Activated effector memory CD4-positive, alpha-beta T cell treated with Interleukin-2 at 50 U/mL for 16 hours (primary cell): ENCODE measurements around the gene CACNA1A.
"Not testable (repeated sequence)": the region's sequence is repeated elsewhere in the genome, so short reads cannot be mapped to it uniquely, and the experiment has no call there.

Source experiments
- DNase-seq: peaks from one replicate; pipeline ENCODE4 v3.0.0-alpha.2; 2020

Gene CACNA1A

DNA sequence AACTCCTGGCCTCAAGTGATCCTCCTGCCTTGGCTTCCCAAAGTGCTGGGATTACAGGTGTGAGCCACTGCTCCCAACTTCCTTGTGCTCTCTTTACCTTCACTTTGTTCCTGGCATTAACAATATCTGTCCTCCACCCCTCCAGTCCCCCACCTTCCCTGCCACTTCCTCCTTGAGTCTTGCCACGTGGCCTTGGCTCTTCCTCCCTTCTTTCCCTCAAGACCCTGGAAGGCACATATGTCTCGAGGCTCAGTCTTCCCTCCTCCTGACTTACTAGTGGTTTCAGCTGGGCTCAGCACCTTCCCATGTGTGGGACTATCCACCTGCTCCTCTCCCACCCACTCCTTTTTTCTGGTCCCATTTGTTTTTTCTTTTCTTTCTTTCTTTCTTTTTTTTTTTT is 285.4 kb downstream of the CACNA1A start:
- DNase-seq = no peak

DNA sequence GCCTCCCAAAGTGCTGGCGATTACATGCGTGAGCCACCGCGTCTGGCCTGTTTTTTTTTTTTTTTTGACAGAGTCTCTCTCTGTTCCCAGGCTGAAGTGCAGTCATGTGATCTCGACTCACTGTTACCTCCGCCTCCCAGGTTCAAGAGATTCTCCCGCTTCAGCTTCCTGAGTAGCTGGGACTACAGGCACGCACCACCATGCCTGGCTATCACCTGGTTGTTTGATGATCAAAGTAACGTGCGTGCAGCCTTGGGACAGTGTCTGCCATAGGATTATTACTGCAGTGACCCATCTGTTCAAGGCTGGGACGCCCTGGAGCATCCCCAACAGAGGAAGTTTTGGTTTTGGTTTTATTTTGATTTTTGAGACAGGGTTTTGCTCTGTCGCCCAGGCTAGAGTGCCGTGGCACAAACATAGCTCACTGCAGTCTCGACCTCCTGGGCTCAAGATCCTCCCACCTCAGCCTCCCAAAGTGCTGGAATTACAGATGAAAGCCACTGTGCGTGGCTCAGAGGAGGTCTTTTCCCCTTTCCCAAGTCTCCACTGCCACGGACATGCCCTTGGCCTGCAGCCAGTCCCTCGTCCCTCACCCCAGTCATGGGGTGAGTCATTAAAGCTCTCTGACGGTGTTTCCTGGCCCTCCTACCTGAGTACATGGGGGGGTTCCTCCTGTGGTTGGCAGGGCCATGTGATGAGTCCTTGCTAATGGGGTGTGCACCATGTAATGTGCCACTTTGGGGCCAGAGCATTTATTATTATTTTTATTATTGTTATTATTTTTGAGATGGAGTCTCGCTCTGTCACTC is 290.5 kb downstream of the CACNA1A start:
- DNase-seq = peak; percentile 35

GRCh38 chr19:13214036-13214730 is 292.1 kb downstream of the CACNA1A start:
- no peak for DNase-seq

DNA sequence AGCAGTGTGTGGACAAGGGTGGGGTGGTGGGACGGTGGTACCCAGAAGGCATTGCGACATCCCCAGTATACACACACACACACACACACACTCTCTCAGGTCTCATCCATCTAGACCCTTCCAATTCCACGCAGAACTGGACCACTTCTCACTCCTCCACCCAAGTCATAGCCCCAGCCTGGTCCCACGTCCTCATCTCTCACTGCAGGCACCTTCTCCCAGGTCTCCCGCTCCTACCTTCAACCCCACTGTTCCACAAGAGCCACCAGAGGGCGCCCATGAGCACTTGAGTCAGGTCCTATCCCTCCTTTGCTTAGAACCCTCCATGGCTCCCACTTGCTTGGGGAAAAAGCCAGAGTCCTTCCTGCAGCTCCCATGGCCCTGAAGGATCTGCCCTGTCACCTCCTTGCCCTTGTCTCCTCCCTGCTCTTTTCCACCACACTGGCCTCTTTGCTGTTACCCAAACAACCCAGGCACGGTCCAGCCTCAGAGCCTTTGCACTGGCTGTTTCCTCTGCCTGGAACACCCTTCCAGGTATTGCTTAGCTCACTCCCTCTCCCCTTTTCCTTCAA is 293.4 kb downstream of the CACNA1A start:
- DNase-seq = peak; percentile 54

DNA sequence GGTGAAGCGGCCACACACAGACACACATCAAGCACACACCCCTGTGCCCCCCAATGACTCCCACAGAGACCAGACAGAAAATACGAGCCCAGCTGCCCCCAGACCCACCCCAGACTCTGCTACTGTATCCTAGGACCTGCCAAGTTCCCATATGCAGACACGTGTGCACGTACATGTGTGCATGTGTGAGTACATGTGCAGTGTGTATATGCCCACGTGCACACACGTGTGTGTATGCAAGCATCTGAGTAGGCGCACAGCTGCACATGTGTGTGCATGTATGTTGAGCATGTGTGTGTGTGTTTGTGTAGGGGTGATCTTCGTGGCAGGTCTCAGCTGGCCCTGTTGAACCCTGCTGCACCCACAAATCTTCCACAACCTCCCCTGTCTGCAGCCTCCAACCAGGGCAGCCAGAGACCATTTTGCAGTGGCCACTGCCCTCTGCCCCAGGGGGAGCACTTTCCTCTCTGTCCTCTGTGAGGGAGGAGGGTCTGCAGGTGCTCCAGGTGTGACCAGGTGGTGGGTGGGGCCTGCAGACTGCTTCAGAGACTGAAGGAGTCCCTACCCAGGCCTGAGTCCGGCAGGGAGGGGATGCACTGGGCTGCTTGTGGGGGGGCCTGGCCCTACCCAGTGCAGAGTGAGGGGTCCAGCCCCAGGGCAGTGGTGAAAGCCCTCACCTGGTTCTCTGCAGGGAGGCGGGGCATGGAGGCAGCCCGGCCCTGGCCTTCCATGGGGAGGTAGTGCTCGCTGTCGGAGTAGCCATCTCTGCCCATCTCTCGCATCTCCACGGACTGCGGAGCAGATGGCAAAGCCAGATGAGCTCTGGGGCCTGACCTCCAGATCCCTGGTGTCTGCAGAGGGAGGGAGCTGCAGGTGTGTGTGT is 294.6 kb downstream of the CACNA1A start:
- no peak for DNase-seq

DNA sequence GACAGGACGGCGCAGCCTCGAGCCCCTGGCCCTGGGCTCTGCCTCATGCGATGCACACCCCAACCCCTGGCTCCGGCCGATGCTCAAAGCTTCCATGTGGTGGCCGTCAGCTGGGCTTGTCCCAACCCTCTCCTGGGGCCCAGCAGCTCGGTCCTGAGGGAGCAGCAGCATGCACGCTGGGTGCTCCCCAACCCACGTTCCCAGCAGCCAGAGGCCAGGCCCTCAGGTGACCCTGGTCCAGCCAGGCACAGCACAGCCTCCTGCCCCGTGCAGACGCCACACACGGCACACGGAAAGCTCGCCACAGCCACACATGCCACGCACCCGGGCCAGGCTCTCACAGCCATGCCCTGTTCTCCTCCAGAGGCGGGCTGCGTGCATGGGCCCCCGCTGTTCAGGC is 295.3 kb downstream of the CACNA1A start:
- DNase-seq = no peak

DNA sequence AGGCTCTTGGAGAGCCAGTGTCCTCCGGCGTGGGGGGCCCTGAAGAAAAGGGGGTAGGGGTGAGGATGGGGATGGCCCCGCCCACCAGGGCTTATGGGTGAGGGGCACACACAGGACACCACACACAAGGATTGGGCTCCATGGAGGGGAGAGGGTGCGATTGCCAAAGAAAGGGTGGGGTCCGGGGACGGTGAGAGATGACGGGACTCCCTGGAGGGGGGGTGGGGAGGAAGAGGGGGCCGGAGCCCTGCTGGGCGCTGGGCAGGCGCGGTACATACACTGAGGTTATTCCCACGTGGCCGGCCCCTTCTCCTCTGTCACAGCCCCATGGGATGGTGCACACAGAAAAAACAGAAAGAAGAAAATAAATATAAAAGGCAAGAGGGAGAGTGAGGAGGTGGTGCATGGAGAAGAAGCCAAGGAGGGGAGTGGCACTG is 295.9 kb downstream of the CACNA1A start:
- no peak for DNase-seq

DNA sequence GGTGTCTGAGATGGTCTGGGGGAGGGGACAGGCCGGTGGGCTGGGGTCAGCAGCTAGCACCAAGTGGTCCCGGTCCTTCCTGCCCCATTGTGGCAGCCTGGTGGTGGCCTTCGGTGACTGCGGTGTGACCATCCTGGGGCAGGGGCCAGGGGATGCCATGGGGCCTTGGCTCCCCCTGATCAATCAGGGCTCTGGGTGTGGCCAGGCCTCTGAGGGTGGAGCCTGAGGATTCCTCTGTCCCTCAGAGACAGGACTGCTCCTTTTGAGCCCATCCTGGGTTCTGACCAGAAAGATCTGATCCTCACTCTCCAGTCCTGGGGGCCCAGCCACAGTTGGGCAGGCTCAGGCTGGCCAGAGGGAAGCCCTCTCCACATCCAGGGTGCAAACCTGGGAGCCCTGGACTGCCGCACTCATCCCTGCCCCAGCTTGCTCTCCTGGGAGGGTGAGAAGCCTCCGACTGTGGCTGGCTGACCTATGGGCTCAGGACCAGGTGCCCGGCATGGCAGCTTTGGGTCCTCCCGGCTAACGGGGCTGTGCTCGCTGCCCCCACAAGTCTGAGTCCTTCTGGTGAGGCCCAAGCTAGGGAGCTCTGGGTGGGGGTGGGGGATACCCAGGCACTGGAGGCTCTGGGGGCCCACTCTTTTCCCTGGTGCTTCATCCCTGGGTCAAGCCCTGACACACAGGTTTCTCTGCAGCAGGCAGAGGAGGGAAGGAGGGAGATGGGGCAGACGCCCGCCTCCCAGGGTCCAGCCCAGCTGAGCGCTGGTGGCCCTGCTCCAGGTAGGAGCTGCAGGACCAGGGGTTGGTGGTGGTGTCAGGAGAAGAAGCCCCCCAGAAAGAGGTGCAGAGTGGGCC is 296.6 kb downstream of the CACNA1A start:
- no peak for DNase-seq

DNA sequence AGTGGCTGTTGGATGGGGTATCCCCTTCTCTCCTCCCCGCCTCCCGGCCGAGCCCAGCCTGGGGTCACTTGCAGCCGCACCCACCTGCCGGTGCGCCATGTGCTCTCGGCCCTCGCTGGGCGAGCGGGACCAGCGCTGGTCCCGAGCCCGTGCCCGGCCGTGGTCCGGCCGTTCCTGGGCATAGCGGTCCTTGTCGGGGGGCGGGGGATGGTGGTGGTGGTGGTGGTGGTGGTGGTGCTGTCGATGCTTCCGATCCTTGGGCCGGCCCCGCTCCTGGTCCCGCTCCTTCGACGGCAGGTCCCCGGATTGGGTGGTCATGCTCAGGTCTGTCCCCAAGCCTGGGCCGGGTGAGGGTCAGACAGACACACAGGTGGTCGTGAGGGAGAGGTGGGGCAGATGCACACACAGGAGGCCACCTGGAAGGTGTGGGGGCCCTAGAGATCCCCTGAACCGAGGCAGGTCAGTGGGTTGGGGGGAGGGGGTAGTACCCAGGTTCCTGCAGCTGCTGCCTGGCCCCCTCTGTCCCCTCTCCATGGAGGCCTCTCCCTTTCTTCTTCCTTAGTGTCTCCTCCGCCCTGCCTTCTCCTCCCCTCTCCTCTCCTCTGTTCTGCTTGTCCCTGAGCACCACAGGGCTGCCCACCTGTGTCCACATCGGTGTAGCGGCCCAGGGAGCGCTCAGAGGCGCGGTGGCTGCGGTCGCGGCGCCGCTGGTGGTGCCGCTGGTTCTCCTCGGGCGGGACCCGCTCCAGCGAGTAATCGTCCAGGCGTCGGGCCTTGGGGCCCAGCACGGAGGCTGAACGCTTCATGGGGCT is 297.4 kb downstream of the CACNA1A start:
- no peak for DNase-seq

DNA sequence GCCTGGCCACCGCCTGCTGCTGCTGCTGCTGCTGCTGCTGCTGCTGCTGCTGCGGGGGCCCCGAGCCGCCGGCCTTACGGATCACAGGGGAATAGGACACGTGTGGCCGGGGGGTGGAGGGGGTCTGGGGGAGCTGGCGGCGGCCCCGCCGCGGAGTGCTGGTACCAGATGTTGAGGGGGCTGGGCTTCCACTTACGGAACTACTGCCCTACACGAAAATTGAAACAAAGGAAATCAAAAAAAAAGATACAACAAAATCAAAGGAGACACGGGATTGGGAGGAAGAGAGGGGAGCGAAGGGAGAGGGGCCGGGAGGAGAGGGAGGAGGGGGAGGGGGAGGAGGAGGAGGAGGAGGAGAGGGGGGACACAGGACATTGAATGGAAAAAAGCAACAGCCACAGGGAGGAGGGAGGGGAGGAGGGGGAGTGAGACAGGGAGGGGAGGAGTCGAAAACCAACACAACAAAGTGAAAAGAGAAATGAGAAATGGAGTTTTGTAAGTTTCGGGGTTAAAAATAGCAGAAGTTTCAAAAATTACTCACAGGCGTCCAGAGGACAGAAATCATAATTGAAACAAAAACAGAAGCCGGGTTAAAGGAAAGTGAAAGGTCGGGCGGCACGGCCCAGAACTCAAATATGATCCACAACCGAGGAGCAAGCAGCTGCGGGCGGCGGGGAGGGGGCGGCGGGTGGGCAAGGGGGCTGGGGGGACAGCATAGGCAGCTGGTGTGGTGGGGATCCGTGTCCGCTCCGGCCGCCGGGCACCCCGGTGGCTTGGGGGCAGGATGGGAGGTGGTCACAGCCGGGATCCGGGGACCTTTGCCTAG is 298.2 kb downstream of the CACNA1A start:
- DNase-seq = peak; percentile 20

GRCh38 chr19:13207237-13207845 is 298.9 kb downstream of the CACNA1A start:
- DNase-seq = no peak

DNA sequence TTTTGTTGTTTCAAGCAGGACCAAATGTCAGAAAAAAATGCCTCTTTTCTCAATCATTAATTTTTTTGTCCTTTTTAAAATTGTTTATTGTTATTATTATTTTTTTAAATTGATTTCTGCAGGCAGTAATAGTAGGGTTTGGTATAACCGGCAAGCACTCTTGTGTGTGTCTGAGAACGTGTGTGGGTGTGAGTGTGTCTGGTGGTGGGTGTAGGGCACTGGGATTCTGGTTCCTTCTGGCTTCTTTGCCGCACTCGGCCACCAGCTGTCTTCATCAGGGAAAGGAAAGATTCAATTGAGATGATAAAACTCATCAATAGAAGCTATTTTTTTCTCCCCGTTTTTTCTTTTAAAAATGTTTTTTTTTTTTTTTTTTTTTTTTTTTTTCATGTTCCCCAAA is 299.7 kb downstream of the CACNA1A start:
- DNase-seq = no peak

DNA sequence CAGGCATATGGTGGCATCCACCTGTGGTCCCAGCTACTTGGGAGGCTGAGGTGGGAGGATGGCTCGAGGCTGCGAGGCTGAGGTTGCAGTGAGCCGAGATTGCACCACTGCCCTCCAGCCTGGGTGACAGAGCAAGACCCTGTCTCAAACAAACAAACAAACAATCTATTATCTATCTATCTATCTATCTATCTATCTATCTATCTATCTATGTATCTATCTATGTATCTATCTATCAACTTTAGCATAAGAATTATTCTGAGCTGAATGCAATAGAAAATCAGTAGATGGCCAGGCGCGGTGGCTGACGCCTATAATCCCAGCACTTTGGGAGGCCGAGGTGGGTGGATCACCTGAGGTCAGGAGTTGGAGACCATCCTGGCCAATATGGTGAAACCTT is 304.2 kb downstream of the CACNA1A start:
- DNase-seq = not testable (repeated sequence)

DNA sequence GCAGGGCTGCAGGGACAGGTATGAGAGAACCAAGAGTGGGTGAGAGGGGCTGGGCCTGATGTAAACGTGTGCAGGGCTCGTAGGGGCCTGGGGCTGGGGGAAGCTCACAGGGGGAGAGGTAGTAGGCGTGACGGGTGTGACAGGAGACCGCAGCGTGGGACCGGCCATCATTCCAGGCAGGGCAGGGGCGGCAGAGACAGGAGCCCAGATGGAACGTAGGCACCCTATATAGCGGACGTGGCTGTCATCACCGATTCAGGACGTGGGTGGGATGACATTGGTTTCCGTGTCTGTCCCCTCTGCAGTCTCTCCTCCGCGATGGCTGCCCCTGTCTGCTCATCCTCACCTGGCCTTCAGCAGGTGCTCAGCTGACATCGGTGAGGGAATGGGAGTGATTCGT is 307.6 kb downstream of the CACNA1A start:
- DNase-seq = no peak

GRCh38 chr19:13195678-13196077 is 310.6 kb downstream of the CACNA1A start:
- DNase-seq = peak; percentile 45

GRCh38 chr19:13190781-13191540 is 315.3 kb downstream of the CACNA1A start:
- no peak for DNase-seq

GRCh38 chr19:13189600-13189999 is 316.7 kb downstream of the CACNA1A start:
- no peak for DNase-seq

DNA sequence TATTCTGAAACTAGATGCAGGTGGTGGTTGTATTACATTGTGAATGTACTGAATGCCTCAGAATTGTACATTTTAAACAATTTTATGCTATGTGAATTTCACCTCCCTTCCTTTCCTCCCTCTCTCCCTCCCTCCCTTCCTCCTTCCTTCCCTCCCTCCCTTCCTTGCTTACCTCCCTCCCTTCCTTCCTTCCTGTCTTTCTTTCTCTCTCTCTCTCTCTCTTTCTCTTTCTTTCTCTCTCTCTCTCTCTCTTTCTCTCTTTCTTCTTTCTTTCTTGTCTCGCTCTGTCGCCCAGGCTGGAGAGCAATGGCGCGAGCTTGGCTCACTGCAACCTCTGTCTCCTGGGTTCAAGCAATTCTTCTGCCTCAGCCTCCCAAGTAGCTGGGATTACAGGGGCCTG is 318.9 kb downstream of the CACNA1A start:
- no peak for DNase-seq

DNA sequence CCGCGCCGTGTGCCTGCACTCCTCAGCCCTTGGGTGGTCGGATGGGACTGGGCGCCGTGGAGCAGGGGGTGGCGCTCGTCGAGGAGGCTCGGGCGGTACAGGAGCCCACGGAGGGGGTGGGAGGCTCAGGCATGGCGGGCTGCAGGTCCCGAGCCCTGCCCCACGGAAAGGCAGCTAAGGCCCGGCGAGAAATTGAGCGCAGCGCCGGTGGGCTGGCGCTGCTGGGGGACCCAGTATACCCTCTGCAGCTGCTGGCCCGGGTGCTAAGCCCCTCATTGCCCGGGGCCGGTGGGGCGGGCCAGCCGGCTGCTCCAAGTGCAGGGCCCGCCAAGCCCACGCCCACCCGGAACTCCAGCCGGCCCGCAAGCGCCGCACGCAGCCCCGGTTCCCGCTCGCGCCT is 319.6 kb downstream of the CACNA1A start:
- not testable (repeated sequence) for DNase-seq
